Measurements from ENCODE around the gene TACR1. TPM values are rescaled to one million over a fixed set of nuclear protein-coding genes. Genes with fewer than 3 reads are reported as not detected.

The TACR1 gene
- total RNA-seq, 2 donors from 2014 or later, result 3.9 to 6.0 TPM

GRCh38 chr2:75135776-75136400 is 63.4 kb downstream of the TACR1 start:
- H3K9me3 ChIP-seq, result no peaks in the 10 kb centered on the region
- H3K4me3 ChIP-seq, result no peak overlapping the region
- DNase-seq (ENCODE audit: low spot score) (no peak), ATAC-seq (ENCODE audit: insufficient number of reproducible peaks, low FRiP score, low read depth) (no peak)
- TF ChIP-seq, protein P1, sequence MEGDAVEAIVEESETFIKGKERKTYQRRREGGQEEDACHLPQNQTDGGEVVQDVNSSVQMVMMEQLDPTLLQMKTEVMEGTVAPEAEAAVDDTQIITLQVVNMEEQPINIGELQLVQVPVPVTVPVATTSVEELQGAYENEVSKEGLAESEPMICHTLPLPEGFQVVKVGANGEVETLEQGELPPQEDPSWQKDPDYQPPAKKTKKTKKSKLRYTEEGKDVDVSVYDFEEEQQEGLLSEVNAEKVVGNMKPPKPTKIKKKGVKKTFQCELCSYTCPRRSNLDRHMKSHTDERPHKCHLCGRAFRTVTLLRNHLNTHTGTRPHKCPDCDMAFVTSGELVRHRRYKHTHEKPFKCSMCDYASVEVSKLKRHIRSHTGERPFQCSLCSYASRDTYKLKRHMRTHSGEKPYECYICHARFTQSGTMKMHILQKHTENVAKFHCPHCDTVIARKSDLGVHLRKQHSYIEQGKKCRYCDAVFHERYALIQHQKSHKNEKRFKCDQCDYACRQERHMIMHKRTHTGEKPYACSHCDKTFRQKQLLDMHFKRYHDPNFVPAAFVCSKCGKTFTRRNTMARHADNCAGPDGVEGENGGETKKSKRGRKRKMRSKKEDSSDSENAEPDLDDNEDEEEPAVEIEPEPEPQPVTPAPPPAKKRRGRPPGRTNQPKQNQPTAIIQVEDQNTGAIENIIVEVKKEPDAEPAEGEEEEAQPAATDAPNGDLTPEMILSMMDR (IDR thresholded peaks at IDR 0.05), result no peak
- no peak overlapping the region for H3K27ac ChIP-seq
- H3K27me3 ChIP-seq (replicated peaks; ENCODE audit: insufficient read depth), result no peaks in the 10 kb centered on the region
- H3K36me3 ChIP-seq, result no peaks in the 10 kb centered on the region
- H3K4me1 ChIP-seq (ENCODE audit: control insufficient read depth in 1 of 2, low read depth in 2 of 2), result peaks cover 12 to 15% of the 10 kb centered on the region in 2 donors

DNA sequence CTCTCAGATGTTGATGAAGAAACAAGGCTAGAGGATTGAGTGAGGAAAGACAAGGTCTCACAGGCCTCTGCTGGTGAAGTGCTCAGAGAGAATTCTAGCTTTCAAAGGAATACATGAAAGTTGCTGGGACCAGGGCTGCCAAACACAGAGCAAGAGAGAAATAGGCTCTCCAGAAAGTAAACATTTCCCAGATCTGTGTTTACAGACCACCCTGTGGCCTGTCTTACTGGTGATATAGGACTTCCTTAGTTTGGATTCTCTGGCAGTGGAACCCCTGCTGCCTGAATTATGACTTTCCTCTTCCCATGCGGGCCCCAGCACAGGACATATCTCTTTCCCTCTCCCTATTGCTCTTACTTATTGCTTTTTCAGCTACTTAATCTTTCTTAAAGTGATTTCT is 64.5 kb downstream of the TACR1 start:
- no peaks in the 10 kb centered on the region for H3K27me3 ChIP-seq (replicated peaks; ENCODE audit: insufficient read depth)
- no peaks in the 10 kb centered on the region for H3K9me3 ChIP-seq
- TF ChIP-seq, protein P1 (IDR thresholded peaks at IDR 0.05), result no peak
- no peak for ATAC-seq (ENCODE audit: insufficient number of reproducible peaks, low FRiP score, low read depth)
- H3K4me3 ChIP-seq, result no peak overlapping the region
- H3K4me1 ChIP-seq (ENCODE audit: control insufficient read depth in 1 of 2, low read depth in 2 of 2), result peaks cover 12 to 15% of the 10 kb centered on the region in 2 donors
- no peak overlapping the region for H3K27ac ChIP-seq
- no peaks in the 10 kb centered on the region for H3K36me3 ChIP-seq
- no peak for DNase-seq (ENCODE audit: low spot score)

GRCh38 chr2:75133621-75134570 is 65.4 kb downstream of the TACR1 start:
- Histone ChIP-seq H3K27ac (peak overlapping the region in 1 of 2 donors; percentile 29), H3K9me3 (no peaks in the 10 kb centered on the region), H3K27me3 (replicated peaks; ENCODE audit: insufficient read depth) (no peaks in the 10 kb centered on the region), H3K4me3 (peak overlapping the region; percentile 33), H3K4me1 (ENCODE audit: control insufficient read depth in 1 of 2, low read depth in 2 of 2) (peaks cover 12 to 15% of the 10 kb centered on the region in 2 donors), H3K36me3 (no peaks in the 10 kb centered on the region)
- ATAC-seq (ENCODE audit: insufficient number of reproducible peaks, low FRiP score, low read depth) (no peak), DNase-seq (ENCODE audit: low spot score) (no peak)
- TF ChIP-seq, protein P1 (IDR thresholded peaks at IDR 0.05), result no peak

- no peak for ATAC-seq (ENCODE audit: insufficient number of reproducible peaks, low FRiP score, low read depth)
Observed at GRCh38 chr2:75130171-75130570, 69.1 kb downstream of the TACR1 start.

More at GRCh38 chr2:75130171-75130570, 69.1 kb downstream of the TACR1 start:
- Histone ChIP-seq H3K36me3 (no peaks in the 10 kb centered on the region), H3K27ac (no peak overlapping the region), H3K4me1 (ENCODE audit: control insufficient read depth in 1 of 2, low read depth in 2 of 2) (peaks cover 12 to 15% of the 10 kb centered on the region in 2 donors), H3K9me3 (no peaks in the 10 kb centered on the region), H3K27me3 (replicated peaks; ENCODE audit: insufficient read depth) (no peaks in the 10 kb centered on the region), H3K4me3 (no peak overlapping the region)
- DNase-seq (ENCODE audit: low spot score), result no peak
- TF ChIP-seq, protein P1 (IDR thresholded peaks at IDR 0.05), result peak; percentile 25
